CD4-positive, alpha-beta T cell treated with Interleukin-10 for 1 hour (primary cell): Measurements from ENCODE around the gene ITCH.
"Not testable (repeated sequence)": the region's sequence is repeated elsewhere in the genome, so short reads cannot be mapped to it uniquely, and the experiment has no call there.

ENCODE experiments used
- DNase-seq: peaks from one replicate; pipeline ENCODE4 v3.0.0-alpha.2; 2020

The ITCH gene

DNA sequence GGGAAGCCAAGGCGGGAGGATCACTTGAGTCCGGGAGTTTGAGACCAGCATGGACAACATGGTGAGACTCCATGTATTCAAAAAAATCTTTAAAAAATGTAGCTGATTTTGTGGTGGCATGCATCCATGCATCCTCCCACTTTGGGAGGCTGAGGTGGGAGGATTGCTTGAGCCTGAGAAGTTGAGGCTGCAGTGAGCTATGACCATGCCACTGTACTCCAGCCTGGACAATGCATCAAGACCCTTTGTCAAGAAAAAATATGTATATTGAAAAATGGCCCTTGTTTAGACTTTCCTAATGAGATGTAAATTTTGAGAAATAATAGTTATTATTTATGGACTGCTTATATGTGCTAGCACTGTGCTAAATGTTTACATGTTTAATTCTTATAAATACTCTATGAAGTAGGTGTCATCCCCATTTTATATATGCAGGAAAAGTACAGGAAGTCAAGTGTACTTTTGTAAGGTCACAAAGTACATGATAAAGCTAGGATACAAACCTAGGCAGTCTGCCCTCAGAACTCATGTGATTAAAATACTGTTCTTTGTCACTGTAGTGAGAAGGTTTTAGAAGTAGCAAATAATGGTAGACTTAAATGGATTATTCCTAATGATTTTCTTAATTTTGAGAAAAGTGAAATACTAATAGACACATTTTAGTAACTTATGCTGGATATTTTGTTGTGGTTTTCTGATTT is 58.8 kb downstream of the ITCH start:
- no peak for DNase-seq

DNA sequence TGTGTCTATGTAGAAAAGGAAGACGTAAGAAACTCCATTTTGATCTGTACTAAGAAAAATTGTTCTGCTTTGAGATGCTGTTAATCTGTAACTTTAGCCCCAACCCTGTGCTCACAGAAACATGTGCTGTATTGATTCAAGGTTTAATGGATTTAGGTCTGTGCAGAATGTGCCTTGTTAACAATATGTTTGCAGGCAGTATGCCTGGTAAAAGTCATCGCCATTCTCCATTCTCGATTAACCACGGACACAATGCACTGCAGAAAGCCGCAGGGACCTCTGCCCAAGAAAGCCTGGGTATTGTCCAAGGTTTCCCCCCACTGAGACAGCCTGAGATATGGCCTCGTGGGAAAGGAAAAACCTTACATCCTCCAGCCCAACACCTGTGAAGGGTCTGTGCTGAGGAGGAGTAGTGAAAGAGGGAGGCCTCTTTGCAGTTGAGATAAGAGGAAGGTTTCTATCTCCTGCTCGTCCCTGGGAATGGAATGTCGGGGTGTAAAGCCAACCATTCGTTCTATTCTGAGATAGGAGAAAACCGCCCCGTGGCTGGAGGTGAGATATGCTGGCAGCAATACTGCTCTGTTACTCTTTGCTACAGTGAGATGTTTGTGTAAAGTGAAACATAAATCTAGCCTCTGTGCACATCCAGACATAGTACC is 62.1 kb downstream of the ITCH start:
- not testable (repeated sequence) for DNase-seq

DNA sequence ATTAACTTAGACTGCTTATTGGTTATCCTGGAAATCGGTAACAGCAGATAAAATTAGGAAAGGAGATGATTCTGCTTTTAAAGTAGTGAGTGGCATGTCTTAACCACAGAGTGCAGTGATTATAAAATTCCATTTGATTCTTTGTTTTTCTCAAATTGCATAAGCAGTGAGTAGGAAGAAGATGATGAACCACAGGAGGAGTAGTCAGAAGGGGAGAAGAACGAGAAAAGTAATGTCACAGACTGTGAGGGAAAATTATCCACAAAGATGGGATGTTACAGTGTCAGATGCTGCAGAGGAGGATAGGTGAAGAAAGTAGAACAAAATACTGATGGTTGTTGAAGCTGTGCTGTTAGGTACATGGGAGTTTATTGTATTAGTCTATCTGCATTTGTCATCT is 63.0 kb downstream of the ITCH start:
- DNase-seq, result no peak

DNA sequence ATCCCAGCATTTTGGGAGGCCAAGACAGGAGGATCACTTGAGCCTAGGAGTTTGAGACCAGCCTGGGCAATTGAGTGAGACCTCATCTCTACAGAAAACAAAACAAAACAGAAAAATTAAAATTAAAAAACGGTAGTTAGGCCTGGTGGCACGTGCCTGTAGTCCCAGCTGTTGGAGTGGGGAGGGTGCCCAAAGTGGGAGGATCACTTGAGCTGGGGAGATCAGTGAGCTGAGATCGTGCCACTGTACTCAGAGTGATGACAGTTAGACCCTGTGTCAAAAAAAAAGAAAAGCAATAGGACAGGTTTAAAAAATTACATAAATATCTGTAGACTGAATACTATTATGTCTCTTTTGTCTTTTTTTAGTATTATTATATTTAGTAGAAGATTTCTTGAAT is 64.3 kb downstream of the ITCH start:
- DNase-seq, result no peak

DNA sequence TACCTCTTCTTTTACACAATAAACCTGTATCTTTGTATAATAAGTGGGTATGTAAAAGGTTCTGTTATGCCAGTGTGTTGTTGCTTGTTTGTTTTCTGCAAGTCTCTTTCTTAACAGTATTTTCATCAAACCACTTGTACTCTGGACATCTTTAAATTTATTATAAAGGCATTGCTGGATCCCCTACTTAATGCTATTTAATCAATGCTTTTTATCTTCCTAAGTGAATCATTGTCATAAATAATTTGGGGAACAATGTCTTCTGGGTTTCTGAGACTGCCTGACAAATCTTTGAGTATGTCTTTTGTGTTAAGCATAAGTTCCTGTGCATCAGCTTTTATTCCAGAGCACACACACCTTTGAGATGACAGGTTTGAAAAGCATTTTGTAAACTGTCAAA is 64.7 kb downstream of the ITCH start:
- no peak for DNase-seq

DNA sequence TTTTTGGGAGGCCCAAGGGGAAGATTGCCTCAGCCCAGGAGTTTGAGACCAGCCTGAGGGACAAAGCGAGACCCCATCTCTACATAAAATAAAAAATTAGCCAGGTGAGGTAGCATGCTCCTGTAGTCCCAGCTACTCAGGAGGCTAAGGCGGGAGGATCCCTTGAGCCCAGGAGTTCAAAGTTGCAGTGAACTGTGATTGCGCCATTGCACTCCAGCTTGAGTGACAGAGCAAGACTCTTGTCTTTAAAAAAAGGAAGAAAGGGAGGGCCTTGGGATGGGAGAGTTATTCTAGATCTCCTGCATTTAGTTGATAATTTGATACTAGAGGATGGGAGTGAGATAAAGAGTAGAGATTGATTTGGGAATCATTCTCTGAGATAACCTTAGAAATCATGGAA is 68.1 kb downstream of the ITCH start:
- no peak for DNase-seq

DNA sequence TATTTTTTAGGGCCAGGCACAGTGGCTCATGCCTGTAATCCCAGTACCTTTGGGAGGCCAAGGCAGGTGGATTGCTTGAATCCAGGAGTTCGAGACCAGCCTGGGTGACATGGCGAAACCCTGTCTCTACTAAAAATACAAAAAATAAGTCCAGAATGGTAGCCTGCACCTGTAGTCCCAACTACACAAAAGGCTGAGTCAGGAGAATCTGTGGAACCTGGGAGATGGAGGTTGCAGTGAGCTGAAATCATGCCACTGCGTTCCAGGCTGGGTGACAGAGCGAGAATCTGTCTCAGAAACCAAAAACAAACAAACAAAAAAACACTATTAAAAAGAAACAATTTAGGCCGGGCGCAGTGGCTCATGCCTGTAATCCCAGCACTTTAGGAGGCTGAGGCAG is 69.6 kb downstream of the ITCH start:
- not testable (repeated sequence) for DNase-seq

DNA sequence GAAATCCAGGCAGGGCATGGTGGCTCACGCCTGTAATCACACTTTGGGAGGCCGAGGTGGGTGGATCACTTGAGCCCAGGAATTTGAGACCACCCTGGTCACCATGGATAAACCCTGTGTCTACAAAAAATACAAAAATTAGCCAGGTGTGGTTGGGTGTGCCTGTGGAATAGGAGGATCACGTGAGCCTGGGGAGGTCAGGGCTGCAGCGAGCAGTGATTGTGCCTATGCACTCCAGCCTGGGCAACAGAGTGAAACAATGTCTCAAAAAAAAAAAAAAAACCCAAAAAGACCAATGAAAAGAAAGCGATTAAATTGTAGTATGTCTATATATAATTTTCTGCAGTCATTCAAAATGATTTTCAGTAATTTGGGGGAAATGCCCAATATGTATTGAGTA is 70.3 kb downstream of the ITCH start:
- DNase-seq, result no peak

DNA sequence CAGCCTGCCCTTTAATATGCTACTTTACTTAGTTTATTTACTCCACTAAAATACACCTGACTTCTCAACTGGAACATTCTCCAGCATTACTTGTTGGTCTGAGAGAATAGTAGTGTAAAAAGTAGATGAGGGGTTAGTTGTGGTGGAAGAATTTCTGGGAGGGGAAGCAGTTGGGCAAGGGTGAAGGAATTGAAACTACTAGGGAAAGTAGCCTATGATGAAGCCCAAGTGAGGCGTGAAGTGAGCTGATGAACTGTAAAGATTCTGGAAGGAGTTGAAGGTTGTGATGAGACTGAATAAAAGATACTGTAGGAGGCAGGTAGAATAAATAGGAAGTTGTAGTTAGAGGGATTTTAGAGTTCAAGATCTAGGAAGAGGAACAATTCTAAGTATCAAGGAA is 72.5 kb downstream of the ITCH start:
- DNase-seq, result no peak

DNA sequence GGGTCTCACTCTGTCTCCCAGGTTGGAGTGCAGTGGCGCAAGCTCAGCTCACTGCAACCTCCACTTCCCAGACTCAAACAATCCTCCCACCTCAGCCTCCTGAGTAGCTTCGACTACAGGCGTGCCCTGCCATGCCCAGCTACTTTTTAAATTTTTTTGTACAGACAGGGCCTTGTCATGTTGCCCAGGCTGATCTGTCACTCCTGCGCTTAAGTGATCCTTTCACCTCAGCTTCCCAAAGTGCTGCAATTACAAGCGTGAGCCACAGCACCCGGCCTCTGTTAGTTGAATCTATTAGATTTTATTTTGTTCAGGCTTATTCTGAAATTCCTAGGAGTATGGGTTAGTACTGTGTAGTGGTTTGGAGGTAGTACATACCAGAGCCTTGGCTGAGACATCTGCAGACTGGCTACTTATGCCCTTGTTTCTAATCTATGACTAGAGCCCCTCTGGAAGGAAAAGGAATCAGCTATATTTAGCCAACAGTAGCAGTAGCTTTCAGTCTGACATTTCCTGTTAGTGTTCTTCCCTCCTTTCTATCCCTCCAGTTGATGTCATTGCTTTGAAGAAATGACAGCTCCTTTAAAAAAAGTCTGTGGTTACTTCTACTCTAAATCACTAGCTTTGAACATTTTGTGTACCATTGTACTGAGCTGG is 74.4 kb downstream of the ITCH start:
- DNase-seq, result no peak

DNA sequence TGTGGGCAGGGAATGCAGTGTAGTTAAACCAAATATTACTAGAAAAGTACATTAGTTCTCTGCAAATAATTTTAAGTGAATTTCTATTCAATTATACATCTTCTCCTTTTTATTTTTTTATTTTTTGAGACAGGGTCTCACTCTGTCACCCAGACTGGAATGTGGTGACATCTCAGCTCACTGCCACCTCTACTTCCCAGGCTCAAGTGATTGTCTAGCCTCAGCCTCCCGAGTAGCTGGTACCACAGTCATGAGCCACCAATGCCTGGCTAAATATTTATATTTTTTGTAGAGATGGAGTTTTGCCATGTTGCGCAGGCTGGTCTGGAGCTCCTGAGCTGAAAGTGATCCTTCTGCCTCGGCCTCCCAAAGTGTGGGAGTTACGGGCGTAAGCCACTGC is 76.1 kb downstream of the ITCH start:
- DNase-seq, result no peak

DNA sequence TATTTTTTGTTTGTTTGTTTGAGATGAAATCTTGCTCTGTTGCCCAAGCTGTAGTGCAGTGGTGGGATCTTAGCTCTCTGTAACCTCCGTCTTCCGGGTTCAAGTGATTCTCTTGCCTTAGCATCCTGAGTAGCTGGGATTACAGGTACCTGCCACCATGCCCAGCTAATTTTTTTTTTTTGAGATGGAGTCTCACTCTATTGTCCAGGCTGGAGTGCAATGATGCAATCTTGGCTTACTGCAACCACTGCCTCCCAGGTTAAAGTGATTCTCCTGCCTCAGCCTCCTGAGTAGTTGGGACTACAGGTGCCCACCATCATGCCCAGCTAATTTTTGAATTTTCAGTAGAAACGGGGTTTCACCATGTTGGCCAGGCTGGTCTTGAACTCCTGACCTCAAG is 78.3 kb downstream of the ITCH start:
- not testable (repeated sequence) for DNase-seq

DNA sequence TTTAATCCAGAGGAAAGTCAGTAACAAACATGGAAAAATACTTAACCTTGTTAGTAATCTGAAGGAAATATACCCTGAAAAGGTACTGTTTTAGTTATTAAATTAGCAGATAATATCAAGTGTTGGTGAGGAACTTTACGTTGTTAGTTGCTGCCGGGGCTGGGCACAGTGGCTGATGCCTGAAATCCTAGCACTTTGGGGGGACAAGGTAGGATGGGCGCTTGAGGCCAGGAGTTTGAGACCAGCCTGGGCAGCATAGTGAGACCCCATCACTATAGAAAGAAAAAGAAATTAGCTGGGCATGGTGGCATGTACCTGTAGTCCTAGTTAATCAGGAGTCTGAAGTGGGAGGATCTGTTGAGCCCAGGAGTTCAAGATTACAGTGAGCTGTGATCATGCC is 80.5 kb downstream of the ITCH start:
- DNase-seq, result no peak

DNA sequence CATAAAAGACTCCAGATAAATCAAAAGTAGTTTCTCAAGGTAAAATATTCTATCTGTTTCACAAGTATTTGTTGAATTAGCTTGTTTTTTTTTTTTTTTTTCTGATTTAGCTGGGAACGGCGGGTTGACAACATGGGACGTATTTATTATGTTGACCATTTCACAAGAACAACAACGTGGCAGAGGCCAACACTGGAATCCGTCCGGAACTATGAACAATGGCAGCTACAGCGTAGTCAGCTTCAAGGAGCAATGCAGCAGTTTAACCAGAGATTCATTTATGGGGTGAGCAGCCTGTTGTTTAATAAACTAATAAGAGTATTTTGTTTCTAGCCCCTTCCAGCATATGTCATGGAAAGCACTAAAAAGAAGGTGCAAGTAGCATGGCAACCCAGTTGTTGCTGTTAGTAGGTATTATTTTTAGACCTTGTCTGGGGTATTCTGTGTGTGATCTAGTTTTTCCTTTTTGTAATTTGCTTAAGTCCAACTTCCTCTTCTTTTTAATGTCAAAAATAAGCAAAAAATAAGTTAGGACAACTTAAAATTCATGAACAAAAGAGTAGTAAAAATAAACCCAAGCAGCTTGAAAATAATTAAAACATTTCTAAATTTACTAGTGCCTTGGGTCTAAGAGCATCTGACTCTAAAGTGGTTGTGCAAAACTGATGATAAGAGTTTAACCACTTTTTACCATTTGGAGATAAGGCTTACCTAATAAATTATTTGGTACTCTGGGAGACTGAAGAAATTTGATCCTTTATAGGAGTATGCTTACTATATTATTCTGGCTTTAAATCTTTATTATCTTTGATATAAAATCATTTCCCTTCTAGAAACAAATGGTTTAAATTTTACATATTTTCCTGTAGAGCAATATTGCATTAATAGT is 82.3 kb downstream of the ITCH start:
- no peak for DNase-seq

DNA sequence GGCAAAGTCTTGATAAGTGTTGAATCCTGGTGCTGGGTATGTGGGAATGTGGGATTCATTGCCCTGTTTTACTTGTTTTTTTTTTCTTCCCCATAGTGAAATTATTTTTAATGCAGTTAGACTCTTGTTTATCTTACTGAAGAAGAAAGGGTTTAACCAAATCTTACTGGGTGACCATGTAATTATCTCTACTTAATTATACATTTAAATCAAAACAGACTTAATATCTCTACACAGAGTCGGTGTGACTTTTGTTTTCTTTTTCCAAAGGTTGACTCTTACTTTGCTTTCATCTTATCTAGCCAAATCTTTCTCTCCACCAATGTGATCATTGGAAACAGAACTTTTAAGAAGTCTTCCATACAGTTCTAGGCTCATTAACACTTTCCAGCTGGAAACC is 85.4 kb downstream of the ITCH start:
- no peak for DNase-seq

DNA sequence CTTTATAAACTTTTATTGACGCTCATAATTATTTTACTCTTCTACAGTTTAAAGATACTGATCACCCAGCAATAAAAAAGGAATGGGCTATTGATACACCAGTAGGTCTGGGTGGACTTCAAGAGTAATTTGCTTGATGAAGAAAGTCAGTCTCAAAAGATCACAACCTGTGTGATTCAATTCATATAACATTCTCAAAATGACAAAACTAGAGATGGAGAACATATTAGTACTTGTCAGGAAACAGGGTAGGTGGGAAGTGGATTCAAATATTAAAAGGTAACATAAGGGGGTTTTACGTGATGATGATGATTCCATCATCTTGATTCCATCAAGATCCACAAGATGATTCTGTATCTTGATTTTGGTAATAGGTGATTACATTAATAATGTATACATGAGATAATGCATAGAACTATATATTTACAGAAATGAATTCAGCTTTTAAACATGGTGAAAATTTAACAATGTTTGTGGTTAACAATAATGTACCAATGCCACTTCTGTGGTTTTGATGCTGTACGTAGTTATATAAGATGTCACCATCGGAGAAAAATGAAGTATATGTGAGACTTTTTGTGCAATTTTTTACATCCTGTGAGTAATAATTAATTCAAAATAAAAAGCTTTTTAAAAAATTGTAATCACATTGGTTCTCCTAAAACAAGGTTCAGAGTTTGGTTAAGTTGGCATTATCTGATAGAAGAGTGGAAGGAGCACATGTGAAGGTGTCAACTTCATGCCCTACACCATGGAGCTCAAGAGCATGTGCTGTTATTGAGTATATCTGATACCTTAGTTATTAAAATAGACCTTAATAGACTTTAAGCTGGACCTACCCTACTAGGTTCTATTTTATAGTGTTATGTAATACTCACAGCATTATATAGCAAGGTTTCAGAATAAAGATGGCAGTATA is 86.9 kb downstream of the ITCH start:
- peak; percentile 8 for DNase-seq

DNA sequence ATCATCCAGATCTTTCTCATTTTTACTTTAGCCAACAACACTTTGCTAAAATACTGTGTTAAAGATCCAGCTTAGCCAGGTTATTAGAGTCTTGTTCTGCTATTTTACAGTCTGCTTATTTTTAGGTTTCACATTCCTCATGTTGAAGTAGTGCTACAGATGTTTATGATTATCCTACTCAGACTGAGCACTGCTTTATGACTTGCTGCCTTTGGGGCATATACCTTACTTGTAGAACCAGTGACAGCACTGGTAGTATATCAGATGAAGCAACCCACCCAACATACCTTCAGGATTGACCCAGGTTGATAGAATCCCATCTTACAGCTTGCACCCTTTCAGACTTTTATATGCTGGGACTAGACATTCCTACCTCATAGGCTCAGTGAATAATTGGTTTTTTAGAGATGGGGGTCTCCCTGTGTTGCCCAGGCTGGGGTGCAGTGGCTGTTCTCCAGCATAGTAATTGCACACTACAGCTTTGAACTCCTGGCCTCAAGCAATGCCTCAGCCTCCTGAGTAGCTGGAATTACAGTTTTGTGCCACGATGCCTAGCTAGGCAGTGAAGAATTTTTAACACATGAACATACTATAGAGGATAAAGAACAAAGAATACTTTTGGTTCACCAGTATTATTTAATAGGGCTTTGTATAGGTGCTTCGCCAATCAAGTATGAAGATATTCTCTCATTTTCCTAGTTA is 89.4 kb downstream of the ITCH start:
- DNase-seq, result no peak

DNA sequence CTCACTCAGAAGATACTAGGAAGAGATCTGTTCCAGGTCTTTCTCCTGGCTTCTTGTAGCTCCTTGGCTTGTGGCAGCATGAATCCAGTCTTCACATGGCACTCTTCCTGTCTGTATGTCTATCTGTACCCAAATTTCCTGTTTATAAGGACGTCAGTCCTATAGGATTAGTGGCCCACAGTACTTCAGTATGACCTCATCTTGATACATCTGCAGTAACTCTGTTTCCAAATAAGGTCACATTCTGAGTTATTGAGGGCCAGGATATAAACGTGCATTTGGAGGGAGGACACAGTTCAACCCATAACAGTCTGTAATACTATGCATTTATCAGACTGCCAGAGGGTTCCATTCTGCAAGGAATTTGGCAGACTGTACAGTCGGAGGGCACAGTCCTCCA is 95.6 kb downstream of the ITCH start:
- no peak for DNase-seq

DNA sequence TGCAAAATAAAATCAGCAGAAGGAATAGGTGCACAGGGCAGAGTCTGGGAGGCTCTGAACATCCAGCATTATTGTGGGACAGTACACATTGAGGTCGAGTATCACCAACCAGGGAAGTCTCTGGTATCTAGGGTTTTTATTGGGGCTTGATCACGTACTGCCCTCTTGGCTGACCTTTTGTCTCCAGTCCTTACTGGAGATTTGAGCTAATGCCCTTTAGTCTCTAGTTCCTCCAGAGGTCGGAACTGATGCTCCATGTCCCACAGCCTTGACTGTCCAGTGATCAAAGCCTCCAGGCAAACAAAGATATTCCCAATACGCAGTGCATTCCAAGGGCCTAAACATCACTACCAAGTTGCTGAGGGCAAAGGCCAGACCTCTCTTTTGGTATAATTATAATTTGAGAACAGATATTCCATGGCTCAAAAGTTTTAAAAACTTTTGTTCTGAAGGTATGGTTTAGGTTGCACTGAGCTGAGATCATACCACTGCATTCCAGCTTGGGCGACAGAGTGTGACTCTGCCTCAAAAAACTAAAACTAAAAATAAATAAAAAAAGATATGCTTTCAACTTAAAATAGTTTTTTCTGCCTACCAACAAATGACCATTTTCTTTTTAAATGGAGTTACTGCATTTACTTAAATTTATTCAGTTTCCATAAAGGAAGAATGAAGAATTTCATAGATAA is 96.3 kb downstream of the ITCH start:
- DNase-seq, result no peak

DNA sequence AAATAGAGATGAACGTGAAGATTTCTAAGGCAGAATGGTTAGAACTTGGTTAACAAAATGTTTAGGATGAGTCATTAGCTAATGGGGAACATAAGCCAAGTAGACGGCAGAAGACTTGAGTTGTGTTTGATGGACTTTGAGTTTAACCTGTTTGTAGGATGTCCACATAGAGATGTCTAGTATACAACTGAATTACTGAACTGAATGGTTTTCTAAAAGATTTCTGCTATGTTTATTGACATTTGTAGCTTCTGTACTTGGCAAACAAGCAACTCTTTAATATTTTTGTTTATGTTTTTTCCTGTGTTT is 98.7 kb downstream of the ITCH start:
- no peak for DNase-seq

DNA sequence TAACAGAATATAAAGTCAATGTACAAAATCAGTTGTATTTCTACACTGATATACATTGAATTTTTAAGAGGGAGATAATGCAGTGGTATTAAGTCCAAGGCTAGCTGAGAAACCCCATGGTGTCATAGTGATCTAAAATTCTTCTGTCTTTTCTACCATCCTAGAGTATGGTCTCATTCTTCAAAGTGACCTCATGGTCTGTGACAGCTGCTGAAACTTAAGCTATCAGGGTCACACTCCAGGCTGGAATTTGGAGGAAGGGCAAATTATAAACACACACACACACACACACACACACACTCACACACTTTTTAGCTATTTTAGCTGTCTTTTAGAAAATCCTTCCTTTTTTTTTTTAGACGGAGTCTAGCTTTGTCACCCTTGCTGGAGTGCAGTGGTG is 105.9 kb downstream of the ITCH start:
- DNase-seq, result no peak
